Measurements from ENCODE around the gene TOPBP1.
"Not testable (repeated sequence)": the region's sequence is repeated elsewhere in the genome, so short reads cannot be mapped to it uniquely, and the experiment has no call there.

GRCh38 chr3:133551589-133551988 lies 110.2 kb downstream of the TOPBP1 start:
- TF ChIP-seq POLR2A, POLR2AphosphoS5 (IDR thresholded peaks at IDR 0.05; ENCODE audit: low read depth, low read length): not testable (repeated sequence)
